NCI-H1105 (cell line): ENCODE results near the gene SLC23A1.

Source experiments
- DNase-seq: peaks from one replicate; lab custom pipeline; 2025; lab: John Stamatoyannopoulos, UW

Gene SLC23A1

GRCh38 chr5:139407517-139407916 lies 24.4 kb upstream of the SLC23A1 start:
- no peak for DNase-seq

GRCh38 chr5:139406963-139407362 lies 23.9 kb upstream of the SLC23A1 start:
- DNase-seq: no peak

- DNase-seq: no peak
Measured at GRCh38 chr5:139404484-139404840, 21.4 kb upstream of the SLC23A1 start.

GRCh38 chr5:139403787-139404483 lies 20.8 kb upstream of the SLC23A1 start, which contains the start of gene SPATA24:
Gene SPATA24 (minus strand): TSS chr5:139404089. CDS start chr5:139404060, 29 bp downstream.
- peak; percentile 84 for DNase-seq

- no peak for DNase-seq
Measured at GRCh38 chr5:139403418-139403786, 20.3 kb upstream of the SLC23A1 start.

GRCh38 chr5:139402561-139403158 lies 19.6 kb upstream of the SLC23A1 start:
- no peak for DNase-seq

- no peak for DNase-seq
Measured at GRCh38 chr5:139401546-139401945, 18.4 kb upstream of the SLC23A1 start.

GRCh38 chr5:139399501-139400121 lies 16.5 kb upstream of the SLC23A1 start:
- no peak for DNase-seq

GRCh38 chr5:139397921-139398320 lies 14.8 kb upstream of the SLC23A1 start:
- DNase-seq: no peak

GRCh38 chr5:139396691-139397090 lies 13.6 kb upstream of the SLC23A1 start:
- no peak for DNase-seq

GRCh38 chr5:139395844-139396640 lies 12.9 kb upstream of the SLC23A1 start:
- no peak for DNase-seq

GRCh38 chr5:139394654-139395566 lies 11.8 kb upstream of the SLC23A1 start, which contains the start of gene PROB1:
Gene PROB1 (minus strand): TSS chr5:139395104. CDS start chr5:139395081, 23 bp downstream.
- DNase-seq: no peak

GRCh38 chr5:139394123-139394653 lies 11.1 kb upstream of the SLC23A1 start:
- no peak for DNase-seq

- DNase-seq: no peak
Measured at GRCh38 chr5:139393497-139394122, 10.5 kb upstream of the SLC23A1 start.

GRCh38 chr5:139392678-139393496 lies 9.8 kb upstream of the SLC23A1 start:
- no peak for DNase-seq

- no peak for DNase-seq
Measured at GRCh38 chr5:139392324-139392677, 9.2 kb upstream of the SLC23A1 start.

- no peak for DNase-seq
Measured at GRCh38 chr5:139391570-139392323, 8.7 kb upstream of the SLC23A1 start.

GRCh38 chr5:139390639-139391569 lies 7.8 kb upstream of the SLC23A1 start:
- no peak for DNase-seq
